AG04450 (cell line): ENCODE data around the gene SRSF10. TPM values are rescaled to one million over a fixed set of nuclear protein-coding genes. Genes with fewer than 3 reads are reported as not detected.

Source experiments
- CTCF ChIA-PET: fragments of 300-600, 350-600 bp; formaldehyde crosslinking; extraction: SDS; loops from one replicate; lab custom pipeline; 2022; ENCODE audit warnings: antibody characterized with exemption, inconsistent platforms; lab: Charles Lee
- POLR2A ChIA-PET: fragments of 350-600 bp; formaldehyde crosslinking; extraction: SDS; loops from one replicate; lab custom pipeline; 2021; ENCODE audit warnings: antibody characterized with exemption, inconsistent platforms; lab: Yijun Ruan, JAX
- DNase-seq: peaks from one replicate; pipeline ENCODE4 v3.0.0-alpha.2; 2011; ENCODE audit warnings: low read depth, low spot score
- H3K27ac ChIP-seq: one replicate; pipeline ENCODE4 v1.5.1; 2012; ENCODE audit warnings: low read depth, low read length, control low read depth
- H3K27me3 ChIP-seq: one replicate; pipeline ENCODE4 v1.6.0; 2012; ENCODE audit warnings: low read length; ENCODE audit not compliant: control insufficient read depth, insufficient read depth
- H3K4me3 ChIP-seq: 2 replicates; pipeline ENCODE4 v1.5.1; 2011; ENCODE audit warnings: mild to moderate bottlenecking, low read depth, low read length, control low read depth
- H3K9me3 ChIP-seq: 2 replicates; pipeline ENCODE4 v1.5.1; 2012; ENCODE audit warnings: low read length; ENCODE audit not compliant: control insufficient read depth, insufficient read depth
- CTCF ChIP-seq: IDR thresholded peaks from 2 replicates; pipeline ENCODE4 v1.5.1; 2011; ENCODE audit warnings: low read depth, low read length, control low read depth, inconsistent platforms
- polyA plus RNA-seq: library from polyadenylated mRNA; depleted of rRNA; stranded (reverse); fragments of >200 nt; gene quantifications from 2 replicates; pipeline ENCODE4 v1.2.3, GENCODE V29; 2011

SRSF10 gene
- polyA plus RNA-seq, 1 experiment = 140 TPM

GRCh38 chr1:23957096-23957495, 23.0 kb downstream of the SRSF10 start:
- H3K27me3 ChIP-seq = no peaks in the 10 kb centered on the region
- CTCF ChIA-PET = interaction anchor here (0.6 to 0.9 kb wide), 2 partner anchors 14 to 241 kb away, joined by 3 read pairs; no protein-coding TSS in a partner anchor
- DNase-seq = no peak
- no peak overlapping the region for H3K4me3 ChIP-seq
- TF ChIP-seq CTCF = no peak
- no peak overlapping the region for H3K27ac ChIP-seq
- POLR2A ChIA-PET = no interaction called here
- H3K9me3 ChIP-seq = no peaks in the 10 kb centered on the region; the same call in 1 of the 2 replicates

GRCh38 chr1:23953020-23953419, 27.1 kb downstream of the SRSF10 start:
- no peak overlapping the region for H3K27ac ChIP-seq
- ChIA-PET POLR2A (interaction anchor here (0.6 kb wide), 1 partner anchor 54 kb away, joined by 8 read pairs; no protein-coding TSS in a partner anchor), CTCF (interaction anchor here (1.0 to 1.5 kb wide), 2 partner anchors 75 to 144 kb away, joined by 3 read pairs; no protein-coding TSS in a partner anchor)
- TF ChIP-seq CTCF = no peak
- DNase-seq = no peak
- H3K4me3 ChIP-seq = no peak overlapping the region
- H3K27me3 ChIP-seq = no peaks in the 10 kb centered on the region
- no peaks in the 10 kb centered on the region for H3K9me3 ChIP-seq

GRCh38 chr1:23947366-23947765, 32.8 kb downstream of the SRSF10 start:
- no peak overlapping the region for H3K27ac ChIP-seq
- DNase-seq = no peak
- no peak for TF ChIP-seq CTCF
- H3K4me3 ChIP-seq = no peak overlapping the region
- POLR2A ChIA-PET = no interaction called here
- no peaks in the 10 kb centered on the region for H3K9me3 ChIP-seq
- CTCF ChIA-PET = no interaction called here
- H3K27me3 ChIP-seq = peaks cover 14% of the 10 kb centered on the region

GRCh38 chr1:23936481-23937176, 43.5 kb downstream of the SRSF10 start:
- no peak for DNase-seq
- no peak for TF ChIP-seq CTCF
- ChIA-PET CTCF (no interaction called here), POLR2A (no interaction called here)
- H3K27ac ChIP-seq = no peak overlapping the region
- no peak overlapping the region for H3K4me3 ChIP-seq
- H3K27me3 ChIP-seq = peaks cover 2% of the 10 kb centered on the region
- no peaks in the 10 kb centered on the region; the same call in 1 of the 2 replicates for H3K9me3 ChIP-seq

- CTCF ChIA-PET = interaction anchor here (0.9 to 1.0 kb wide), 2 partner anchors 97 to 160 kb away, joined by 3 read pairs; no protein-coding TSS in a partner anchor
- Histone ChIP-seq H3K4me3 (no peak overlapping the region; the same call in 1 of the 2 replicates), H3K9me3 (no peaks in the 10 kb centered on the region; the same call in 1 of the 2 replicates), H3K27me3 (peaks cover 8% of the 10 kb centered on the region), H3K27ac (no peak overlapping the region)
- POLR2A ChIA-PET = interaction anchor here (0.7 kb wide), 1 partner anchor 88 kb away, joined by 5 read pairs; no protein-coding TSS in a partner anchor
- TF ChIP-seq CTCF = no peak
- no peak for DNase-seq
These were observed 48.6 kb downstream of the SRSF10 start for GRCh38 chr1:23931491-23931880.
